HL-60 (cell line): ENCODE data around the gene C12orf60.

Source experiments
- DNase-seq, 2 experiments: peaks; one replicate each; pipeline ENCODE4 v3.0.0-alpha.2; 2010 to 2020; ENCODE audit warnings: low read depth in 1 of 2, low spot score in 1 of 2
- H3K27ac ChIP-seq: fragments of 250-450 bp; sonication (Bioruptor Pico); replicated peaks from 2 replicates; pipeline ENCODE4 v1.5.1; 2020; ENCODE audit warnings: mild to moderate bottlenecking, moderate library complexity
- H3K27me3 ChIP-seq: fragments of 250-450 bp; sonication (Bioruptor Pico); 2 replicates; pipeline ENCODE4 v1.5.1; 2021; ENCODE audit warnings: mild to moderate bottlenecking, moderate library complexity; ENCODE audit not compliant: insufficient read depth, poor library complexity, severe bottlenecking
- H3K4me3 ChIP-seq: replicated peaks from 2 replicates; pipeline ENCODE4 v1.5.1; 2011; ENCODE audit warnings: mild to moderate bottlenecking, control low read depth, low read length; ENCODE audit not compliant: insufficient read depth
- CTCF ChIP-seq: IDR thresholded peaks from one replicate; pipeline ENCODE4 v1.5.1; 2011; ENCODE audit warnings: low read length, control low read depth, inconsistent platforms; ENCODE audit not compliant: insufficient read depth
- GABPA ChIP-seq: IDR thresholded peaks from 2 replicates; pipeline ENCODE4 v1.6.1; 2012; ENCODE audit warnings: low read depth
- POLR2AphosphoS5 ChIP-seq: IDR thresholded peaks from 2 replicates; pipeline ENCODE4 v1.6.1; 2012; ENCODE audit warnings: low read depth
- REST ChIP-seq: IDR thresholded peaks from 2 replicates; pipeline ENCODE4 v1.6.1; 2012; ENCODE audit warnings: low read depth; ENCODE audit not compliant: insufficient replicate concordance
- SPI1 ChIP-seq: IDR thresholded peaks from 2 replicates; pipeline ENCODE4 v1.6.1; 2012; ENCODE audit warnings: low read depth, mild to moderate bottlenecking, borderline replicate concordance

Gene C12orf60

GRCh38 chr12:14825256-14825655, 21.8 kb downstream of the C12orf60 start:
- no peak for DNase-seq
- Histone ChIP-seq H3K27me3 (no peaks in the 10 kb centered on the region), H3K27ac (no peak overlapping the region), H3K4me3 (no peak overlapping the region)
- no peak for TF ChIP-seq SPI1
- TF ChIP-seq REST = no peak
- no peak for TF ChIP-seq GABPA
- no peak for TF ChIP-seq CTCF
- no peak for TF ChIP-seq POLR2AphosphoS5

- TF ChIP-seq POLR2AphosphoS5 (no peak), CTCF (no peak), SPI1 (no peak), GABPA (no peak), REST (no peak)
- Histone ChIP-seq H3K27ac (no peak overlapping the region), H3K4me3 (no peak overlapping the region), H3K27me3 (no peaks in the 10 kb centered on the region)
- DNase-seq = no peak
Observed at GRCh38 chr12:14826491-14826890, 23.0 kb downstream of the C12orf60 start.

- Histone ChIP-seq H3K27me3 (no peaks in the 10 kb centered on the region), H3K27ac (no peak overlapping the region), H3K4me3 (no peak overlapping the region)
- TF ChIP-seq SPI1 (no peak), GABPA (no peak), POLR2AphosphoS5 (no peak)
- DNase-seq = no peak
Observed at GRCh38 chr12:14827043-14827442, 23.6 kb downstream of the C12orf60 start.

- no peak overlapping the region for H3K27ac ChIP-seq
- TF ChIP-seq CTCF = no peak
- TF ChIP-seq SPI1 = no peak
- TF ChIP-seq GABPA = no peak
- TF ChIP-seq REST = no peak
- TF ChIP-seq POLR2AphosphoS5 = no peak
- H3K27me3 ChIP-seq = peaks cover 5% of the 10 kb centered on the region
- DNase-seq = no peak
- no peak overlapping the region for H3K4me3 ChIP-seq
Observed at GRCh38 chr12:14828892-14829291, 25.4 kb downstream of the C12orf60 start.
